GM10266 (cell line): ENCODE results near the gene GOLGA6L10.
"Not testable (repeated sequence)": the region's sequence is repeated elsewhere in the genome, so short reads cannot be mapped to it uniquely, and the experiment has no call there.

ENCODE experiments used
- DNase-seq: peaks from one replicate; pipeline ENCODE4 v3.0.0; 2012; ENCODE audit errors: extremely low spot score
- CTCF ChIP-seq: IDR thresholded peaks from 2 replicates; pipeline ENCODE4 v1.5.1; 2012; ENCODE audit warnings: mild to moderate bottlenecking, low read depth; ENCODE audit not compliant: control insufficient read depth, insufficient read depth; ENCODE audit errors: missing control alignments

GOLGA6L10 gene

DNA sequence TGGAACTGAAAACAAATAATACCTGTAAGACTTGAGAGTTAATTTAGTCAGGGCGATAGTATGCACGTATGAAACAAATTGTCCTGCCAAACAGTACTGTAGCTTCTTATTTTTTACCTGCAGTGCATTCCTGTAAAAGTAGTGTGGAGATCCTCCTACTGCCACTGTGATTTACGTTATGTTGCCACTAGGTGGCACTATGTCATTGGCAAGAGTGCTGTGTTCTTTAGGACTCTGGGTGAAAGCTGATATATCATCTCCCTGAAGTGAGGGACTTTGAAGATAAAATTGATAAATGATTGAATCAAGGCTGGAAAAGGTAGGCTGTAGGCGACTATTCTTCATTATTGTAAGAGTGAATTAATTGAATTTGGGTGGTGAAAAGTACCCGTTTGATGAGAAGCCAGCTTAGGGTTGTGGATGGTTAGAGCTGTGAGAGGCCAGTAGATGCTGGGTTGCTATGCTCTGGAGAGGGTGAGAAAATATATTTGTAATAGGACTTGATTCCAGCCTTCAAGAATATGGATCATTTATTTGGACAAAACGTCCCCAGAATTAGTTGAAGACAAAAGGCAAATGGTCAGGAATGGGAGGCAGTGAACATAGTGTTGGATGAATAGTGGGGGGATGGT lies 16.5 kb upstream of the GOLGA6L10 start:
- TF ChIP-seq CTCF, result peak; percentile 40
- not testable (repeated sequence) for DNase-seq

GRCh38 chr15:82364548-82364947 lies 15.3 kb upstream of the GOLGA6L10 start:
- DNase-seq, result not testable (repeated sequence)

DNA sequence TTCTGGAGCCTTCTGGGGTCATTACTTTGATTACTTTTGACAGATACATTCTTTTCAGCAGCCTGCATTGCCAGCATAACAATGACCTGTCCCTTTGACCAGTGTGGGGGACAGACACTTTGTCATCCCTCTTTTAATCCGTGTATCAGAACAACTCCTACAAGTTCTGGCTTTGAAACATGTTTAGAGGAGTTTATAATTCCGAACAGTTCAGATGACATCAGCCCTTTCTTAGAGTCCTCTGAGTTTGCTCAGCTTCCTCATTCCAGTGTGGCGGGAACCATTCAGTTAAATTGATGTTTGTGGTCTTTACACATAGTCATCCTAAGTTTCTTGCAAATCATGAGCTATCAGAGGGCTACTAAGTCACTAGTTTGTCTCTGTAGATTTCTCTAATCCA lies 13.5 kb upstream of the GOLGA6L10 start:
- not testable (repeated sequence) for DNase-seq

- DNase-seq, result not testable (repeated sequence)
These were observed 11.3 kb upstream of the GOLGA6L10 start for GRCh38 chr15:82360618-82361017.

- DNase-seq, result not testable (repeated sequence)
These were observed 5.8 kb upstream of the GOLGA6L10 start for GRCh38 chr15:82355055-82355454.

DNA sequence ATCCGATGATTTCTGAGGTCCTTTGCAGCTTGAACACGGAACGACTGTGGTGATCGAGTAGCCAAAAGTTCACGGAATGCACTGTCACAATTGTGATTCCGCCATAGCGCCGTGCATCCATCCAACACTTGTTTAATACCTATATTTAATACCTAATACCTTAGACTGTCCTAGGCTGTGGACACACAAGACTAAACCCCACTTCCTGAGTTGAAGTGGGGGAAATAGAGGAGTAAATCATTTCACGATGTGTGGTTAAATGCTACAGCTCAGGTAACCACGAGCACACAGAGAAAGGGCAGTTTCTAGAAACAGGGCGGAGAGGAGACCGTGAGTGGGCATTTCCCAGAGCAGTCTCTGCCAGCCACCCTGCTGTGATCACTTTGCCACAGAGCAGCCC lies 5.3 kb upstream of the GOLGA6L10 start:
- not testable (repeated sequence) for DNase-seq

DNA sequence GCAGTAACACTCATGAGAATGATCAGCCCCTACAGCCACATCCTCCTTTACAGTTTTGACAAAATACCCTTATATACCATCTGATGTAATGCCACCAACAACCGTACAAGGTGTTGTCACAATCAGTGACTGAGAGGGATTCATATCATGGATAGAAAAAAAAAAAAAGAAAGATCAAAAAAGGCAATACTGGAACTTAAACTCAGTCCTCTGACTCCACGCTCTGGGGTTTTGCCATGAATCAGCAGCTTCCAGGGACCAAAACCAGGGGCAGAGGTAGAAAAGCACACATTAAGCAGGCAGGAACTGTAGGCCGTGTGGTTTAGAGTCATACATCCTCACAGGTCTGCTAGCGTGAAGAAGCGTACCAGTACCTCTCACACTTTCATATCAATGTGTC lies 1.6 kb downstream of the GOLGA6L10 start:
- not testable (repeated sequence) for DNase-seq

GRCh38 chr15:82345176-82345575 lies 4.1 kb downstream of the GOLGA6L10 start:
- DNase-seq, result not testable (repeated sequence)

- not testable (repeated sequence) for DNase-seq
These were observed 4.9 kb downstream of the GOLGA6L10 start for GRCh38 chr15:82344421-82344820.

DNA sequence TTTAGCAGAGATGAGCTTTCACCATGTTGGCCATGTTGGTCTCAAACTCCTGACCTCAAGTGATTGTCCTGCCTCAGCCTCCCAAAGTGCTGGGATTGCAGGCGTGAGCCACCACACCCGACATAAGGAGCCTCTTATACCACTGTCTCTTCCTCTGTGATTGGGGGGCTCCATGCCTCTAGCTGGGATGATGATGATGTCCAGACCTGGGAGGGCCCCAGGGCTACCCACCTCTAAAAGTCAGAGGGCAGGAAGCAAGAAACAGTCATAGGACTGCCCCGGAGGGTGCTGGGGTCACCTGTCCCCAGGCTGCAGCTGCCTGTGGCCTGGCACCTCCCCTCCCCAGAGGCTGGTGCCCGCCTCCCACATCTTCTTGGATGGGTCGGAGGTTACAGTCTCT lies 5.4 kb downstream of the GOLGA6L10 start:
- DNase-seq, result not testable (repeated sequence)

GRCh38 chr15:82342632-82343374 lies 6.5 kb downstream of the GOLGA6L10 start:
- not testable (repeated sequence) for DNase-seq
- TF ChIP-seq CTCF, result peak; percentile 27

GRCh38 chr15:82338573-82338972 lies 10.7 kb downstream of the GOLGA6L10 start:
- DNase-seq, result not testable (repeated sequence)

DNA sequence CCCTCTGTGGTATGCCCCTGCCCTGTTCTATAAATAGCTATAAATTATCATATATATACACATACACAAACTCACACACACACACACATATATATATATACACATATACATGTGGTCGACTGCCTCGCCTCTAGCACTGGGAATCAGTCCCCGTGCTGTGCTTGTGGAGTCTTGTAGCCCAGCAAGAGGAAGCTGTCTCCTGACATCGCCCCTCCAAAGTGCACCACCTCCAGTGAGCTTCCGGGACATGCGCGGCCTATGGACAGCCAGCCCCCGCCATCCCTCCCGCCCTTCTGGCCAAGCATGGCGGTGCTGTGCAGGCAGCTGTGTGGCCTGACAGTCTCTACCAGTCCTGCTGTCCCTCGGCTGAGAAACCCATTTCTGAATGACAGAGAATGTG lies 11.2 kb downstream of the GOLGA6L10 start:
- DNase-seq, result not testable (repeated sequence)

GRCh38 chr15:82337051-82337450 lies 12.2 kb downstream of the GOLGA6L10 start:
- not testable (repeated sequence) for DNase-seq

GRCh38 chr15:82336180-82336647 lies 13.1 kb downstream of the GOLGA6L10 start:
- not testable (repeated sequence) for DNase-seq

- DNase-seq, result not testable (repeated sequence)
These were observed 14.3 kb downstream of the GOLGA6L10 start for GRCh38 chr15:82335006-82335405.

GRCh38 chr15:82334554-82334932 lies 14.7 kb downstream of the GOLGA6L10 start:
- DNase-seq, result not testable (repeated sequence)

- not testable (repeated sequence) for DNase-seq
These were observed 15.4 kb downstream of the GOLGA6L10 start for GRCh38 chr15:82333603-82334553.
